H1 (cell line): ENCODE results near the gene LCN12. TPM values are rescaled to one million over a fixed set of nuclear protein-coding genes. Genes with fewer than 3 reads are reported as not detected.

Experiments
- BRCA1 ChIP-seq: IDR thresholded peaks from 2 replicates; pipeline ENCODE4 v1.6.1; 2012; ENCODE audit warnings: low read depth, low read length, improper control_type of control experiment
- CBX5 ChIP-seq: fragments of 300-800, 300-1000 bp; sonication (generic); IDR thresholded peaks from 2 replicates; pipeline ENCODE4 v1.7.1; 2016; ENCODE audit warnings: antibody characterized with exemption, low read length, low read depth
- CHD7 ChIP-seq: fragments of 300-600 bp; sonication (generic); IDR thresholded peaks from 2 replicates; pipeline ENCODE4 v1.7.1; 2012; ENCODE audit warnings: low read length, moderate library complexity, mild to moderate bottlenecking, inconsistent platforms; ENCODE audit not compliant: insufficient replicate concordance
- EZH2 ChIP-seq: fragments of 200-600 bp; sonication (generic); IDR thresholded peaks from 2 replicates; pipeline ENCODE4 v1.7.1; 2012; ENCODE audit warnings: low read depth, mild to moderate bottlenecking, moderate library complexity, low read length, inconsistent platforms; ENCODE audit not compliant: severe bottlenecking
- GABPA ChIP-seq: IDR thresholded peaks from 2 replicates; pipeline ENCODE4 v1.6.1; 2011; ENCODE audit warnings: mild to moderate bottlenecking, low read length, moderate library complexity, borderline replicate concordance; ENCODE audit not compliant: insufficient read depth
- MAX ChIP-seq: IDR thresholded peaks from 2 replicates; pipeline ENCODE4 v1.6.1; 2012; ENCODE audit warnings: inconsistent platforms
- RBBP5 ChIP-seq: IDR thresholded peaks from 2 replicates; pipeline ENCODE4 v1.7.1; 2012; ENCODE audit warnings: low read depth, mild to moderate bottlenecking, inconsistent platforms, low read length, moderate library complexity, borderline replicate concordance
- RFX5 ChIP-seq: IDR thresholded peaks from 2 replicates; pipeline ENCODE4 v1.6.1; 2011; ENCODE audit warnings: low read depth, low read length, improper control_type of control experiment, borderline replicate concordance
- TCF12 ChIP-seq: IDR thresholded peaks from 2 replicates; pipeline ENCODE4 v1.6.1; 2011; ENCODE audit warnings: low read depth, mild to moderate bottlenecking, low read length
- TEAD4 ChIP-seq: IDR thresholded peaks from 2 replicates; pipeline ENCODE4 v1.6.1; 2012; ENCODE audit warnings: low read depth, low read length, inconsistent platforms, mixed read lengths
- polyA plus RNA-seq, 7 experiments: library from polyadenylated mRNA; depleted of rRNA in 3 of 7; stranded (reverse) in 5 of 7; unstranded in 2 of 7; fragments of >200 nt in 5 of 7; fragments of 200-250 nt in 2 of 7; gene quantifications; 1 replicate in 5 of 7; 2 replicates in 1 of 7; 4 replicates in 1 of 7; pipeline versions ENCODE4 v1.2.1 to v1.2.3, GENCODE V29; 2011 to 2013; ENCODE audit warnings: missing spikeins in 2 of 7, mixed read lengths in 2 of 7
- total RNA-seq: library from RNA; stranded (reverse); fragmentation: NEBNext Ultra II Directional; extraction: Animal tissue kit (Norgen Biotek cat#: 25700); gene quantifications from 2 replicates; pipeline ENCODE4 v1.2.1, GENCODE V29; 2021

LCN12 gene
- total and polyA plus RNA-seq, 2 of the 8 experiments (the other 6 are each of a cell fraction or from before 2014, with no cell fraction given) = 1.1 to 1.7 TPM

- TF ChIP-seq CHD7 (no peak), CBX5 (no peak), TEAD4 (no peak), BRCA1 (no peak), TCF12 (no peak), RFX5 (no peak), GABPA (no peak), RBBP5 (no peak), EZH2 (no peak), MAX (peak; percentile 81)
Measured at GRCh38 chr9:136991993-136992818, 40.1 kb downstream of the LCN12 start, which contains the start of gene PAXX (continued).
